NCI-H2107 treated with DMSO at 0.1 percent for 48 hours (cell line): ENCODE results near the gene TMPO.
"Not testable (repeated sequence)": the region's sequence is repeated elsewhere in the genome, so short reads cannot be mapped to it uniquely, and the experiment has no call there.

Source experiments
- DNase-seq: peaks from one replicate; lab custom pipeline; 2025; ENCODE audit not compliant: unreplicated experiment; lab: John Stamatoyannopoulos, UW

TMPO gene

DNA sequence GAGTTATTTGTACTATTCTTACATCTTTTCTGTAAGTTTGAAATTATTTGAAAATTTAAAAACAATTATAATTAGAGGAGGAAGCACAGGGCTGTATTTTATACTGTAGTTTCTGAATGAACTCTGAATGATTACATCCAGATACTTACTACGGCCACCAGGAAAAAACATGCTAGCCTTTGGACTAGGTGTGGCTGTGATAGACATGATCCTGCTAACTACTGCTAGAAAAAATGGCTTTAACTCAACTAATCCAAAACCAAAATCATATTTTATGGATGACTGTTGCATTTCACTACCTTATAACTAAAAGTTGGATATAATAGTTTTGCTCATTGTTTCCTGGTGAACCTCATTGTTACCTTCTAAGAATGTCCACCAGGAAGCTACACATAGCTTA lies 63.0 kb downstream of the TMPO start:
- DNase-seq = no peak

DNA sequence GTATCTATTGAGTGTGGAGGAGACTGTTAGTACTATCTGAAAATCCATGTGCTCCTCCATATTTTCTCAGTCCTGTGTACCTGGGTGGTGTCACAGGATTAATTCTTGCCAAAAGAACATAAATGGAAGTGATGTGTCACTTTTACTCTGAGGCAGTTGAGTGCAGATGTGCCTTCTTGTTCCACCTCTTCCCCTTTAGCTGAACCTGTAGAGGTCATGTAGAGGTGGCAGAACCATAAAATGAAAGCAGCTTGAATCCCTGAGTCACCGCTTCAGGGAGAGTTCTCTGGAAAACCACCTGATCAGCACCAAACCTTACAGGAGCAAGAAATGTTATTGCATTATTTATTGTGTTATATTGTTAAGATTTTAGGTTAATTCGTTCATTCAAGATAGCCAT lies 63.4 kb downstream of the TMPO start:
- no peak for DNase-seq

DNA sequence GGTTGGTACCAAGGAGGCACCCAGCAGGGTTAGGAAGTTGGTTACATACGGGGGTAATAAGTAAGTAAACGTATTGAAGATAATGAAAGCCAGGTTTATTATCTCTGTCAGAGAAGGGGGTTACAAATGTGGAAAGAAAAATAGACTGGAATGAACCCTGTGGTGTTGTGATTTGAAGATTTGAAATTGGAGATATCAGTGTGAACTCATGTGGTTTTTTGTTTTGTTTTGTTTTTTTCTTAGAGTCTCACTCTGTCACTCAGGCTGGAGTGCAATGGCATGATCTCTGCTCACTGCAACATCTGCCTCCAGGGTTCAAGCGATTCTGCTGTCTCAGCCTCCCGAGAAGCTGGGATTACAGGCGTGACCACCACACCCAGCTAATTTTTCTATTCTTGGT lies 64.0 kb downstream of the TMPO start:
- DNase-seq = no peak

DNA sequence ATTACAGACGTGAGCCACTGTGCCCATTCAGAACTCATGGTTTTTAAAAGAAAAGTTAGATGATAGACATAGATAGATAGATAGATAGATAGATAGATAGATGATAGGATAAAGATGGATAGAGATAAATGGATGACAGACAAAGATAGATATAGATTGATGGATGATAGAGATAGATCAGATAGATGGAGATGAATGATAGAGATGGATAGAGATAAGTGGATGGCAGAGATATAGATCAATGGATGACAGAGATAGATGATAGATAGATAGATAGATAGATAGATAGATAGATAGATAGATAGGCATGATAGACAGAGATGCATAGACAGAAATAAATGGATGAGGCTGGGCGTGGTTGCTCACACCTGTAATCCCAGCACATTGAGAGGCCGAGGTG lies 64.4 kb downstream of the TMPO start:
- DNase-seq = no peak

DNA sequence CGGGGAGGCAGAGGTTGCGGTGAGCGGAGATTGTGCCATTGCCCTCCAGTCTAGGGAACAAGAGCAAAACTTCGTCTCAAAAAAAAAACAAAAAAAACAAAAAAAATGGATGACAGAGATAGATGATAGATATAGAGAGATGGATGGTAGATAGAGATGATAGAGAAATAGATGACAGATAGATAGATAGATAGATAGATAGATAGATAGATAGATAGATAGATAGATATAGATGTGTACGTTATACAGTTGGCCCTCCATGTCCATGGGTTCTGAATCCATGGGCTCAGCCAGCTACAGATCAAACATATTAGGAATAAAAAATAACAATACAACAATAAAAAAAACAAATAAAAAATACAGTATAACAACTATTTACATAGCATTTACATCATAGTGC lies 65.3 kb downstream of the TMPO start:
- no peak for DNase-seq

DNA sequence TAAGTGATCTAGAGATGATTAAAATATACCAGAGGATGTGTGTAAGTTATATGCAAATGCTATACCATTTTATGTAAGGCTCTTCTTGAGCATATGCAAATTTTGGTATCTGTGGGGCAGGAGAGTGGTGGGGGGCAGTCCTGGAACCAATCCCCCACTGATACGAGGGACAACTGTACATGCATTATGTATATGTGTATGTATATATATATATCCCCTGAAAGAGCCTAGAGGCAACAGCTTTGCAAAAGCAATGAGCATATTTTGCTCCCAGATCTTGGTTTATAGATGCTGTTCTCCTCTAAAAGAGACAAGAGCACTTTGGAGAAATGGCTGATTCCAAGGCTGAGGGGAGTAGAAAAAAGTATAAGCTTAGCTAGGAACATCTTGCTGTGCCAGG lies 65.7 kb downstream of the TMPO start:
- no peak for DNase-seq

DNA sequence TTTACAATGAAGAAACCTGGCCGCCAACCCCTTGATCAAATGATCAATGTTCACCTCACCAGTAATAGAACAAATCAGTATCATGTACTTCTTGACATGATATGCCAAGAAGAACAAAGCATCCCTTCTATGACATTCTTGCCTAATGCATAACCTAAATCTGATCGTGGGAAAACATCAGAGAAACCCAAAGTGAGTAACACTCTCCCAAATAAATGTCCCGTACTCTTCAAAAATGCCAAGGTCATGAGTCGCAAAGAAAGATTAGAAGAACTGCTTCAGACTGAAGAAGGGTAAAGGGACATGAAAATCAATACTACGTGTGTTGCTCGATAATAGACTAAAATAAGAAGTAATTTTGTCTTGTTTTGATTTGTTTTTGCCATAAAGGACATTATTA lies 66.7 kb downstream of the TMPO start:
- no peak for DNase-seq

DNA sequence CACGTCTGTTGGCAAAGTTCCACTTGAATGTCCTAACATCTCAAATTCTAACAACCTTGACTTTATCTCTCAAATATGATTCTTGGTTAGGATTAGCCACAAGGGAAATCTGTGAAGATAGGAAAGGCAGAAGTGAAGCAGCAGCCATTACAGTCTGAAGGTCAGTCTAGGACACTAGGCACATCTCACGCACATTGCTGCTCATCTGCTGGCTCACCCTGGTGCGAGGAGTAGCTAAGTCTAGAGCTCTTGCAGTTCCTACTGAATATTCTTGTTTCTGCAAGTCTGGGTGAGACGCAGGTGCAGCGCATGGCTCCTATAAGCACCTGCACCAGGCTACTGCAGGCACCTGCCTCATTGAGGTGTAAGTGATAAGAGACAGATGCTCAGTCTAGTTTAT lies 71.7 kb downstream of the TMPO start:
- peak; percentile 92 for DNase-seq

DNA sequence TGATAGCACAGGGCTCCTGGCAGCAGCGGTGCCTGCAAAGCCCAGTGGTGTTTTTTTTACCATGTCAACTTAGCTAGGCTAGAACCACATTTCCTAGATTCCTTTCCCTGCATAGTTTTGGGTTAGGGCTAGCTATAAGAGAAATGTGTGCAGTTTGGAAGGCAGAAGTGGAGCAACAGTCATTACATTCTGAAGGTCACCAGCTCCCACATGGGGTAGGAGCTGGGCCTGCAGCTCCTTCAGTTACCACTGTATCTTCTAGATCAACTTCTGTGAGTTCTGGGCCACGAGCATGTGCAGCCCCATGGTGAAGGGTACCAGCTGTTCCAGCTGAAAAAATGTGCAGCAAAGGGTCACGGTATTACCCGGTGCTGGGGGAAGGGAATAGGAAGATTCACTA lies 75.8 kb downstream of the TMPO start:
- no peak for DNase-seq

DNA sequence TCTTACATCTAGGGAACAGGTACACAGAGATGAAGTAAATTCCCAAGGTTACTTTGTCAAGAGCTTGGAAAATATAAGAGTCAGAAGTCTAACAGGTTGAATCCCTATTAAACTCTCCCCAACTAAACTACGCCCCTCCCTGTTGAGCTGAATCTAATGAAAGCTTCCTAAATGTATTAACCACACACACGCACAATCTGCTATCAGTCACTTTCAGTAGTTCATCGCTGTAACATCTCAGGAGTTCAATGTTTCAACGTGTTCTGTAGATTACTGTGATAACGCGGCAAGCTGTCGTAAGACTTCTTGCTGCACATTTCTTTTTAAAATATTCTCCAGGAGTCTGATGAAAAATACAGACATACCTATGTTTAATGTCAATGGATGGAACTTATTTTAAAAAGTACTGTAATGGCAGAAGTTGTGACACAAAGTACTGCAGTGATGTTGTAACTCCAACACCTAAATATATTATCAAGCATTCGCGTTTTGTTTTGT lies 77.5 kb downstream of the TMPO start:
- no peak for DNase-seq

DNA sequence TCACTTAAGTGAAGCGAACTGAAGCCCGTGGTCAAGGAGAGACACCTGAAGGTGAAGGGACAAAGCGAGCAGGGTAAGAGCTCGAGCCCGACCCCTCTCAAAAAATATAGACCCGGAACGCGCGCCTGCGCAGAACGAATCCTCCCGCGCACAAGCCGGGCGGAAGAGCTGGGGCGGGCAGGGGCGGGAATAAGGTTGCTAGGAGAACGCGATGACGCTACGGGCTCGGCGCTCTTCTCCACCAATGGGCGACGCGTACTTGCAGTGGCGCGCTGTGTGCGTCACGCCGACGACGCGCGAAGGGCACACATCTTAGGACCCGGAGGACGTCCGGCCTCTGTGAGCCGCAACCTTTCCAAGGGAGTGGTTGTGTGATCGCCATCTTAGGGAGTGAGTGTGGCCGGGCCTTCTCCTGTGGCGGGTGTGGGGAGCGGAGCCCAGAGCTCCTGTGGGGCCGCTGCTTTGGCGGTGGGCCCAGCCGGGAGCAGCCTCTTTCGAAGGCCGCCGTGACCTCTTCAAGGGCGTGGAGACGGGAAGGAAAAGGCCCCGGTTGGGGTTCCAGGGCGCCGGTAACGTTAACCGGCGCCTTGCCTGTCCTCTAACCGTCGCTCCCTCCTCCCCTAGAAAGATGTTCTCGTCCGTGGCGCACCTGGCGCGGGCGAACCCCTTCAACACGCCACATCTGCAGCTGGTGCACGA lies 78.1 kb downstream of the TMPO start, which contains the start of gene SLC25A3:
SLC25A3 (plus strand) TSS at position 336 of the 699 bp plus-strand sequence; CDS start at position 629, 293 bp downstream.
- peak; percentile 95 for DNase-seq

DNA sequence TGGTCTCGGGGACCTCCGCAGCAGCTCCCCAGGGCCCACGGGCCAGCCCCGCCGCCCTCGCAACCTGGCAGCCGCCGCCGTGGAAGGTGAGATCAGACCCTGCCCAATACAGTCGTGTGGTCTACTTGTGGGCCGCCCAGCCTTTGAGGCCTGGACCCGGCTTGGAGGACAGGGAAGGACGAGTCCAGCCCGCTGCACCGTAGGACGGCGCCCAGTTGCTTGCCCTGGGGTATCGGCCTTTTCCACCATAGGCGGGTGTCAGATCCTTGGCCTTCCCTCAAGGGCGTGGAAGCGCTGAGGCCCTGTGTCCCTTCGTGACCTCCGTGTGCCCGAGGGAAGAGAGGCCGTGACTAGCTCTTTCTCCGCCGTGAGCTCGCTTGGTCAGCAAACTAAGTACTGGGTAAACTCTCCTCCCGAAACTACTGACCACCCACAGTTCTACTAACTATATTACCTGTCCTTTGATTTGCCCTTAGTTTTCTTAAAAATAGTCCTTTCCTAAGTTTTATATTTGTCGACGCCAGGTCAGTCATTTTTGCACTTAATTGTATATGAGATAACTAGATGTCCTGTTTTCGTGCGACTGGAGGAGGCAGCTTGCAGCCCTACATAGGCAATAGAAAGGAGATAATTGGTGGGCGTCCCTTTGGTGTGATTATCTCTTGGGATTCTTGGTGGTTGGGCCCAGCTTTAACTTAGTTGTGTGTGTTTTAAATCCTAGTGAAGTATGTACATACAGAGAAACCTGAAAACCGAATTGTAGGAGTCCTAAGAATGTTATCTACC lies 78.9 kb downstream of the TMPO start:
- DNase-seq = no peak

DNA sequence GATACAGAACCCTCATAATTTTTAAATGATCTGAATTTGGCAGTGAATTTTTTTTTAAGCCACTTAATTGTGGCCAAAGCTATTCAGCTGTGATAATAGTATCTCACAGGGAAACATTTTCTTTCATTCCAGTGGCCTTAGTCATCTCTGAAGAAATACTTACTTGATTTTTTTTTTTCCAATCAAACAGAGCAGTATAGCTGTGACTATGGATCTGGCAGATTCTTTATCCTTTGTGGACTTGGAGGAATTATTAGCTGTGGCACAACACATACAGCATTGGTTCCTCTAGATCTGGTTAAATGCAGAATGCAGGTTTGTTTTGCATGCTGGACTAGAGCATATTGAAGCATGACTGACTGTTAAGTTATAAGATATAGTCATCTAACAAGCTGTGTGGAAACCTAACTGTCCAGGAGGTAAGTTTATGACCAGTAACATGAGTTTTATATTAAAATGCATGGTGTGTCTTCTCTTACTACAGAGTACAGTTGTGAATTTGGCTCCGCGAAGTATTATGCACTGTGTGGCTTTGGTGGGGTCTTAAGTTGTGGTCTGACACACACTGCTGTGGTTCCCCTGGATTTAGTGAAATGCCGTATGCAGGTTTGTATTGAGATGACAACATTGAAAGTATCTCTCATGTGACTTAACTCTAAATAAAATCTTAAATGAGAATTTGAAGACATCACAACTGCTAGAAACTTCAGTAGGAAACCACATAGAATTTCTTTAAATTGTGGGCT lies 80.0 kb downstream of the TMPO start:
- DNase-seq = no peak

DNA sequence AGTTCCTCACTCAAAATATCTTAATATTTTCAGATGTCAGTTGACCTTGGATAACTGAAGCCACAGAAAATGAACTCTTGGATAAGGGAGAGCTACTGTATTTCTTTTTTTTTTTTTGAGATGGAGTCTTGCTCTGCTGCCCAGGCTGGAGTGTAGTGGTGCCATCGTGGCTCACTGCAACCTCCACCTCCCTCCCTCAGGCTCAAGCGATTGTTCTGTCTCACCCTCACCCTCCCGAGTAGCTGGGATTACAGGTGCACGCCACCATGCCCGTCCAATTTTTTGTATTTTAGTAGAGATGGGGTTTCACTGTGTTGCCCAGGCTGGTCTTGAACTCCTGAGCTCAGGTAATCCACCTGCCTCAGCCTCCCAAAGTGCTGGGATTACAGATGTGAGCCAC lies 81.9 kb downstream of the TMPO start:
- DNase-seq = not testable (repeated sequence)
